ENCODE results near the gene CLDN1. TPM values are rescaled to one million over a fixed set of nuclear protein-coding genes. Genes with fewer than 3 reads are reported as not detected.
"Not testable (repeated sequence)": the region's sequence is repeated elsewhere in the genome, so short reads cannot be mapped to it uniquely, and the experiment has no call there.

Gene CLDN1
- total and polyA plus RNA-seq, 7 donors: 0.27 to 3.8 (median 0.46) TPM

DNA sequence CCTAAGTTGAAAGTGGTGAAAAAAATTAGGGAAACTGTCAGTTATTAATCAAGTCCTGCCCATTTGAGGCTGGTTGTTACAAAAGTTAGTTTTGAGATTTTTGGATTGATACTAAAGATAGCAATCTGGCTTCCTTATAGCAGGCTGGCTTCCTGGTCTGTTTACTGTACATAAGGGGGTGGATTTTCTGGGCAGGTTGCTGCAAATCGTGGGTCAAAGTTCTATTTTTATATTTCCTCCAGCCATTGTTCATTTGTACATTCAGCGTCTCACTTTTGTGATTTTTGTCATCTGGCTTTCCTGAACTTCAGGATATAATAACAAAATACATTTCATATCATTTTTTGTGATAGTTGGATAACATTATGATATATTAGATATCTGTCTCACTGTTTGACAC, 49.5 kb downstream of the CLDN1 start:
- no peak overlapping the region for H3K4me3 ChIP-seq
- no peaks in the 10 kb centered on the region for H3K36me3 ChIP-seq
- H3K4me1 ChIP-seq: peaks cover 0 to 12% (median 0%) of the 10 kb centered on the region in 4 donors
- no peaks in the 10 kb centered on the region for H3K27me3 ChIP-seq
- no peak overlapping the region for H3K27ac ChIP-seq
- TF ChIP-seq EP300 (IDR thresholded peaks at IDR 0.05) (no peak), POLR2AphosphoS5 (IDR thresholded peaks at IDR 0.05) (no peak), POLR2A (IDR thresholded peaks at IDR 0.05) (no peak)
- TF ChIP-seq, protein P1, sequence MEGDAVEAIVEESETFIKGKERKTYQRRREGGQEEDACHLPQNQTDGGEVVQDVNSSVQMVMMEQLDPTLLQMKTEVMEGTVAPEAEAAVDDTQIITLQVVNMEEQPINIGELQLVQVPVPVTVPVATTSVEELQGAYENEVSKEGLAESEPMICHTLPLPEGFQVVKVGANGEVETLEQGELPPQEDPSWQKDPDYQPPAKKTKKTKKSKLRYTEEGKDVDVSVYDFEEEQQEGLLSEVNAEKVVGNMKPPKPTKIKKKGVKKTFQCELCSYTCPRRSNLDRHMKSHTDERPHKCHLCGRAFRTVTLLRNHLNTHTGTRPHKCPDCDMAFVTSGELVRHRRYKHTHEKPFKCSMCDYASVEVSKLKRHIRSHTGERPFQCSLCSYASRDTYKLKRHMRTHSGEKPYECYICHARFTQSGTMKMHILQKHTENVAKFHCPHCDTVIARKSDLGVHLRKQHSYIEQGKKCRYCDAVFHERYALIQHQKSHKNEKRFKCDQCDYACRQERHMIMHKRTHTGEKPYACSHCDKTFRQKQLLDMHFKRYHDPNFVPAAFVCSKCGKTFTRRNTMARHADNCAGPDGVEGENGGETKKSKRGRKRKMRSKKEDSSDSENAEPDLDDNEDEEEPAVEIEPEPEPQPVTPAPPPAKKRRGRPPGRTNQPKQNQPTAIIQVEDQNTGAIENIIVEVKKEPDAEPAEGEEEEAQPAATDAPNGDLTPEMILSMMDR (IDR thresholded peaks at IDR 0.05): no peak
- WGBS, 2 donors: 6 to 21% methylated on average over 2 of the region's 2 CpGs
- no peaks in the 10 kb centered on the region for H3K9me3 ChIP-seq
- no peak for DNase-seq
- intact Hi-C loops (cut with DNase I): no loop called here

DNA sequence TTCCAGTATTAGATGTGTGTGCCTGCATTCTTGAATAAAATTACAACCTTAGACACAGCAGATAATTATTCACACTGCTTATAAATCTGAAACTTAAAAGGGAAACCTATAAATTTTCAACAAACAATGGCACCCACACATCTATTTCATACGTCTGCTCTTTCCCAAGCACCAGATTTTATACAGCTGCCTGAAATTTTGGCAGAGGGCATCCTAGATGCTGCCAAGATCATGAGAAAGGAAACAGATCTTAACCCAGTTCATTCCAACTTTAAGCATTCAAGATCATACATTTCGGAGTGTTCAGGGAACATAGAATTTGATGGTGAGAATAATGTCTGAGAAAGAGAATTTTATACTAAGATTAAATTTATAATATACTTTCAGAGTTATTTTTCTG, 53.1 kb downstream of the CLDN1 start:
- DNase-seq: no peak
- no peaks in the 10 kb centered on the region for H3K36me3 ChIP-seq
- TF ChIP-seq POLR2AphosphoS5 (IDR thresholded peaks at IDR 0.05): peak in 3 of 4 donors; percentile 61 to 67 (median 66)
- TF ChIP-seq, protein P1 (IDR thresholded peaks at IDR 0.05): no peak
- H3K9me3 ChIP-seq: no peaks in the 10 kb centered on the region
- WGBS, 2 donors: 56 to 66% methylated on average over 2 of the region's 2 CpGs
- intact Hi-C loops (cut with DNase I): loop anchor here (2.0 kb wide), 1 partner anchor 38 kb away; no protein-coding TSS in a partner anchor
- peaks cover 0 to 20% (median 0%) of the 10 kb centered on the region in 4 donors for H3K4me1 ChIP-seq
- H3K27ac ChIP-seq: no peak overlapping the region
- no peak overlapping the region for H3K4me3 ChIP-seq
- H3K27me3 ChIP-seq: no peaks in the 10 kb centered on the region

DNA sequence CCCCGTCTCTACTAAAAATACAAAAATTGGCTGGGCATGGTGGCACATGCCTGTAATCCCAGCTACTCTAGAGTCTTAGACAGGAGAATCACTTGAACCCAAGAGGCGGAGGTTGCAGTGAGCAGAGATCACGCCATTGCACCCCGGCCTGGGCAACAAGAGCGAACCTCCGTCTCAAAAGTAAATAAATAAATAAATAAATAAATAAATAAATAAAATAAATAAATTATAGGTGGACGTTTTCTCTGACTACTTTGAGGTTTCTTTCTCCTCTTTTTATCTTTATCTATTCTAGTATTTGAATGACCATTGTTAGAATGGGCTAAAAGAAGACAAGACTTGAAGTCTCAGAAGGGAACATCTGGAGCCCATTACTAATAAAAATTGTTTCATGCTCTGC, 54.8 kb downstream of the CLDN1 start:
- H3K9me3 ChIP-seq; H3K27me3 ChIP-seq; H3K36me3 ChIP-seq; intact Hi-C loops (cut with DNase I); H3K27ac ChIP-seq; H3K4me3 ChIP-seq; DNase-seq: not testable (repeated sequence)
- WGBS, 2 donors: 91 to 94% methylated on average over 7 of the region's 7 CpGs
- peaks cover 0 to 20% (median 0%) of the 10 kb centered on the region in 4 donors for H3K4me1 ChIP-seq

DNA sequence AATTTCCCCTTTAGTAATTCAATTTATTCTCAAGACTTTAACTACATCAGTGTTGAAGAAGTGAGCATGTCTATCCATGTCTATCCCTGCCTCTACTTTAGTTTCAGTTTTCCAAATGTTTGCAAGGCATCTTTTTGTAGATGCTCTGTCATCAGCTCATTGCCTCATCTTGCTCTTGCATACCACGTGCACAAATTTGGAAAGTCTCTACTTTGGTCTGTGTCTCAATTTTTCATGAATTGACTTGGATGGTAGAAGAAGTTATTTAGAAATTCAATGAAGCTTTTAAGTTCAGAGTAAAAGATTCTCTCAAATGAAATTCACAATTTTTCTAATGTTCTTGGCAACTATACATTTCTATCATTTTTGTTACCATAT, 55.3 kb downstream of the CLDN1 start:
- Histone ChIP-seq H3K4me1 (peaks cover 0 to 20% (median 0%) of the 10 kb centered on the region in 4 donors), H3K4me3 (no peak overlapping the region), H3K36me3 (no peaks in the 10 kb centered on the region), H3K9me3 (no peaks in the 10 kb centered on the region), H3K27ac (no peak overlapping the region), H3K27me3 (no peaks in the 10 kb centered on the region)
- 89 to 91% methylated on average over 1 of the region's 1 CpG for WGBS, 2 donors
- TF ChIP-seq EP300 (IDR thresholded peaks at IDR 0.05) (no peak), POLR2AphosphoS5 (IDR thresholded peaks at IDR 0.05) (no peak), POLR2A (IDR thresholded peaks at IDR 0.05) (no peak)
- TF ChIP-seq, protein P1 (IDR thresholded peaks at IDR 0.05): no peak
- DNase-seq: no peak
- intact Hi-C loops (cut with DNase I): no loop called here

DNA sequence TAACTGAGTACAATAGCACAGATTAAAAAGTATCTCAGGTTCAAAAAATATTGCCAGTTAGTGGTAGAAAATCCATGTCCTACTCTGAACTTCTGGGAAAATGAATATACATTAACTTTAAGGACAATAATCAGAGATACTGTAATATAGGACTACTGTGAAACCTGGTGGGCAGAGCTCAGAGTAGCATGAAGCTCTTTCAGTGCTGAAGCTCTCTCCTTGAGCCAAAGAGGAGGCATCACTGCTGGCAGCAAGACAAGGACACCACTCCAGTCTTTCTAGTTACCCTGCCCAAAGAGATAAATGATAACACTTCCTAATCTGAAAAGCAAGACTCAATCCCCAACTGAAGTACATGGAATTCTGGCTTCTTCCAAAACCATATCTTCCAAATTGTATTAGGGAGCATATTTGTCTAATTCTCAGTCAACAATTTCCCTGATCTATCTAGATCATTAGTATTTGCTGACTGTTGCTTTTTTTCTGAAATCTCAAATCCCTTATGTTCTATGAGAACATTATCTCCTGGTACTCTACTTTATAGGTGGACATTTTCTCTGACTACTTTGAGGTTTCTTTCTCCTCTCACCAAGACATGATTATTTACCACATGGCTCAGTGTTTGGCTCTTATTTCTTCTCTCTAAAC, 55.9 kb downstream of the CLDN1 start:
- no peak for DNase-seq
- H3K4me3 ChIP-seq: no peak overlapping the region
- H3K27me3 ChIP-seq: no peaks in the 10 kb centered on the region
- H3K4me1 ChIP-seq: peaks cover 0 to 20% (median 0%) of the 10 kb centered on the region in 4 donors
- no peak overlapping the region for H3K27ac ChIP-seq
- intact Hi-C loops (cut with DNase I): no loop called here
- TF ChIP-seq POLR2A (IDR thresholded peaks at IDR 0.05) (no peak), POLR2AphosphoS5 (IDR thresholded peaks at IDR 0.05) (no peak), EP300 (IDR thresholded peaks at IDR 0.05) (no peak)
- TF ChIP-seq, protein P1 (IDR thresholded peaks at IDR 0.05): no peak
- H3K9me3 ChIP-seq: no peaks in the 10 kb centered on the region
- no peaks in the 10 kb centered on the region for H3K36me3 ChIP-seq
